ENCODE data around the gene FUZ.

DNA sequence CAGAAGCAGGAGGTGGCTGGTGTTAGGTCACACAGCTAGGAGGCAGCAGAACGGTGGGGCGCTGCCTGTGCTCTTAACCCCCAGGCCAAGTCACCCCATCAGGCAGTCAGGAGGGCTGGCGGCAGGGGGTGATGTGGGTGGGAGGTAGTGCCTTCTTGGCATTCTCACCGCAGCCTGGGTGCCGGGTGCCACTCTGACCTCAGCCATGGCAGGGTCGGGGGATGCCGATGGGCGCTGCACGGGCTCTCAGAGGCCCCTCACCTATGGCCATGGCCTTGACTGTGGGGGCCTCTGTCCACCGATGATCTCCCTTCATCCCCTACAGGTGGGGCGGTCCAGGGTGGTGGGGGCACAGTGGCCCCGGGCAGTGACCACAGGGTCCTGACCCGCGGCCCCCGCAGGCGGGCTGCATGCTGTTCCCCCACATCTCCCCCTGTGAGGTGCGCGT, 43.5 kb upstream of the FUZ start:
- no peak for TF ChIP-seq CTCF (IDR thresholded peaks at IDR 0.05)
- no peak for TF ChIP-seq POLR2A (IDR thresholded peaks at IDR 0.05)
